Activated CD4-positive, CD25-positive, alpha-beta regulatory T cell treated with anti-CD3 and anti-CD28 coated beads, Interleukin-2, amount 50 U/mL, for 72 hours (primary cell): ENCODE measurements around the gene ALPK3.

Experiments
- DNase-seq: peaks from one replicate; pipeline ENCODE4 v3.0.0; 2021

ALPK3 gene, protein sequence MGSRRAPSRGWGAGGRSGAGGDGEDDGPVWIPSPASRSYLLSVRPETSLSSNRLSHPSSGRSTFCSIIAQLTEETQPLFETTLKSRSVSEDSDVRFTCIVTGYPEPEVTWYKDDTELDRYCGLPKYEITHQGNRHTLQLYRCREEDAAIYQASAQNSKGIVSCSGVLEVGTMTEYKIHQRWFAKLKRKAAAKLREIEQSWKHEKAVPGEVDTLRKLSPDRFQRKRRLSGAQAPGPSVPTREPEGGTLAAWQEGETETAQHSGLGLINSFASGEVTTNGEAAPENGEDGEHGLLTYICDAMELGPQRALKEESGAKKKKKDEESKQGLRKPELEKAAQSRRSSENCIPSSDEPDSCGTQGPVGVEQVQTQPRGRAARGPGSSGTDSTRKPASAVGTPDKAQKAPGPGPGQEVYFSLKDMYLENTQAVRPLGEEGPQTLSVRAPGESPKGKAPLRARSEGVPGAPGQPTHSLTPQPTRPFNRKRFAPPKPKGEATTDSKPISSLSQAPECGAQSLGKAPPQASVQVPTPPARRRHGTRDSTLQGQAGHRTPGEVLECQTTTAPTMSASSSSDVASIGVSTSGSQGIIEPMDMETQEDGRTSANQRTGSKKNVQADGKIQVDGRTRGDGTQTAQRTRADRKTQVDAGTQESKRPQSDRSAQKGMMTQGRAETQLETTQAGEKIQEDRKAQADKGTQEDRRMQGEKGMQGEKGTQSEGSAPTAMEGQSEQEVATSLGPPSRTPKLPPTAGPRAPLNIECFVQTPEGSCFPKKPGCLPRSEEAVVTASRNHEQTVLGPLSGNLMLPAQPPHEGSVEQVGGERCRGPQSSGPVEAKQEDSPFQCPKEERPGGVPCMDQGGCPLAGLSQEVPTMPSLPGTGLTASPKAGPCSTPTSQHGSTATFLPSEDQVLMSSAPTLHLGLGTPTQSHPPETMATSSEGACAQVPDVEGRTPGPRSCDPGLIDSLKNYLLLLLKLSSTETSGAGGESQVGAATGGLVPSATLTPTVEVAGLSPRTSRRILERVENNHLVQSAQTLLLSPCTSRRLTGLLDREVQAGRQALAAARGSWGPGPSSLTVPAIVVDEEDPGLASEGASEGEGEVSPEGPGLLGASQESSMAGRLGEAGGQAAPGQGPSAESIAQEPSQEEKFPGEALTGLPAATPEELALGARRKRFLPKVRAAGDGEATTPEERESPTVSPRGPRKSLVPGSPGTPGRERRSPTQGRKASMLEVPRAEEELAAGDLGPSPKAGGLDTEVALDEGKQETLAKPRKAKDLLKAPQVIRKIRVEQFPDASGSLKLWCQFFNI (N-terminal part only)

DNA sequence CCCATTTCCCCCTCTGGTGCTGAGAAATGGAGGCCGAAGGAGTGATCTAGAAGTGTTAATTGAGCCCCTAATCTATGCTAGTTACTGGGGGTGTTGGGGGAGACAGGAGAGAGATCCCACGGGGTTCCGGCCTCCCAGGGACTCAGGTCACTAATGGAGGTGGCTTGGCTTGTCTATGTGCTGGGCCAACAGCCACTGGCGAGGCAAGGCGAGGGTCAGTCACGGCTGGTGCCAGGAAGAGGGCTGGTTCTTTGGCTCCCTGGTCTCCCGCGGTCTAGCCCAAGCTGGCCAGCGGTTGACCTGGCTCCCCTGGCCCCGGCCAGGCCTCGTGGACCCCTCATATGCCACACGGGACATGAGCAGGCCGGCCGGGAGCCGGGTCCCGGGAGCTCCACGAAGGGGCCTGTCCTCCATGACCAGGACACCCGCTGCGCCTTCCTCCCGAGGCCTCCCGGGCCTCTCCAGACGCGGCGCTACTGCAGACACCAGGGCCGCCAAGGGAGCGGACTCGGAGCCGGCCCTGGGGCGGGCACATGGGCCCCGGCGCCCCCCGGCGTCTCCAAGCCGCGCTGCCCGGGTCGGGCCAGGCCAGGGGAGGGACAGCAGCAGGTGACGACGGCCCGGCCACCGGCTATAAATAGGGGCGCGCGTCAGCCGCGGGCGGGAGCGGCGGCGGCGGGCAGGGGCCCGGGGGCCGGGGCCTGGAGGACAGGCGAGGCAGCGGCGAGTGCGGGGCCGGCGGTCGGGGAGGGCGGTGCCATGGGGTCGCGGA, at the start of gene ALPK3:
Gene ALPK3 (plus strand): TSS at position 663 of the 772 bp plus-strand sequence. CDS start 97 bp downstream, at position 760.
- no peak for DNase-seq

DNA sequence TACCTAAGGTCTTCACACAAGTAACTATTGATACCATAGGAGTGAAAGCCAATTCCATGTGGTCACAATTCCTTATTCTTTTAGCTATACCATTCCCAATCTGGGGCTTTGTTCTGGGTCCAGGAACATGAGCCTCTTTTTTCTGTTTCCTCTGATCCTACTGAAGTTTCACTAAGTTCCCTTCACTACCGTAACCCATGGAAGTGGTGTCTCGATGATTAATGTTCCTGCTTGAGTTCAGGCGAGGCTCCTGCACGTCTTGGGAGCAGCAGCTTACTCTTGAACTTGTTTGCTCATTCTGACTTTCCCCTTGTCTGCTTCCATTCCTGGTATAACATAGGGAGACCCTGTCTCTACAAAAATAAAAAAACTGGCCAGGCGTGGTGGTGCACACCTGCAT, 45.1 kb upstream of the ALPK3 start:
- no peak for DNase-seq

DNA sequence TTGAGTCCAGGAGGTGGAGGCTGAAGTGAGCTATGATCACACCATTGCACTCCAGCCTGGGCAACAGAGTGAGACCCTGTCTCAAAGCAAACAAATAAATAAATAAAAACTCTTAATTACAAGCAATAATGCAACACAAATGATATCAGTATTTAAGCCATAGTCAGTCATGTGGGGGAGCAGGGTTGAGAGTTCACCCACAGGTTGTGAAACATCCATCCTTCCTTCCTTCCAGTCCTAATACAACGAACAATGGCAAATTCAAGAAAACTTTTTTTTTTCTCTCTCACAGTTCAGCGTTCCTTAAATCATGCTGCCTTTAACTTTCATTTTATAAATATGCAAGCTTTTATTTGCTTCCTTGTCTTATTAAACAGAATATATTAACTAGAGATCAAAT, 44.7 kb upstream of the ALPK3 start:
- no peak for DNase-seq

DNA sequence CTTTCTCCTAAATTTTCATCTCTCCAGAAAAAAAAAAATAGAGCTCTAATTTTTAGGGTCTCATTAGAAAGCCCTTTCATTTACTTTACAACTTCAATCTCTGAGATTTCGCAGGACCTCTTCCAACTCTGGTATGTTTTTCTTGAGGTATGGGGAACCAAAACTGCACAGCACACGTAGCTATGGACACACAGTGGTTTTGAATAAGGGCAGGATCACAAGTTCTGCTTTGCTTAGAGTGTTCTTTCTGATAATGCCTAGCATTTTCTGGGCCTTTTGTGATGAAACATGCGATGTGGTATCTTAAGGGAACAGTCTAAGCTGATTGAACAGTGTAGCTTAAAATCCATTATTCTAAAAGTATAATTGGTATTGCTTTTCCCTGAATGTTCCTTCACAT, 43.4 kb upstream of the ALPK3 start:
- DNase-seq = no peak

DNA sequence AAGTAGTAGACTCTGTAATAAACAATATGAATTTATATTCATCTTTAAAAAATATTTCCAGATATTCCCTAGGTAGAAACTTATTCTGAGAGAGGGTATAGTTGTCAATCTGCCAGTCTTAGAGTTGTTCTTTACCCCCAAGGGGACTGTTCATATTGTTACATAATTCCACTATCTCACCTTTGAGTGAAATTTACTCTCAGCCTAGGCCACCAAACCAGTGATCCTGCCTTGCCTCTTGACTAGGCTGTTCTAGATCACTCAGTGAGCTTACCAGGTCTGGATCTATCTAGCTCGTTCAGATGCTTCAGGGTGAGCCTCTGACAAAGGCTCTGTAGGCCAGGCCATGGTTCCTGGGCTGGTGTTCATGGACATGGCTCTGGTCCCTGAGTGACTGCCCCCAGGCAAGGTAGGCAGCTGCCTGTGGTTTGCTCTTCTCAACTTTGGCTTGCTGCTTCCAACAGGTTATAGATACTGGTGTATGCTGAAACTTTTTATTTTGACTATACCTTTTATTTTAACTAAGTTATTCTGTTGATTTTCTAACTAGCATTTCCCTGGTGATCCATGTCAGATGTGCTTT, 41.2 kb upstream of the ALPK3 start:
- DNase-seq = no peak

DNA sequence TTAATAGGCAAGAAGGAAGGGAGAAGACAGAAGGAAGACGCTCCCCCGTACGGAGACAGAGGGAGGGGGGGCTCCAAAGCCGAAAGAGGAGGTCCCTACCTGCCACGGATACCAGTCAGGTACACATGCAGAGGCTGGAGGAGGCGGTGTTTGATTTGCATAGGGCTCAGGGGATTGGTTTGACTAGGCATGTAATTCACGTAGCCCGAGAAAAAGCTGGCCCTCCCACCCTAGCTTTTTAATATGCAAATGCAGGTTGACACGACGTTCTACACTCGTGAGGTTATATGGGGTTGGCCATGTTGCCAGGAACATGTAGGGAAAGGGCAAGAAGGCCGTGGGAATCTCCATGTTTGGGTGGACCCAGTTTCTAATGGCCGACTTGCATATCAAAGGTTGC, 39.0 kb upstream of the ALPK3 start:
- DNase-seq = no peak

DNA sequence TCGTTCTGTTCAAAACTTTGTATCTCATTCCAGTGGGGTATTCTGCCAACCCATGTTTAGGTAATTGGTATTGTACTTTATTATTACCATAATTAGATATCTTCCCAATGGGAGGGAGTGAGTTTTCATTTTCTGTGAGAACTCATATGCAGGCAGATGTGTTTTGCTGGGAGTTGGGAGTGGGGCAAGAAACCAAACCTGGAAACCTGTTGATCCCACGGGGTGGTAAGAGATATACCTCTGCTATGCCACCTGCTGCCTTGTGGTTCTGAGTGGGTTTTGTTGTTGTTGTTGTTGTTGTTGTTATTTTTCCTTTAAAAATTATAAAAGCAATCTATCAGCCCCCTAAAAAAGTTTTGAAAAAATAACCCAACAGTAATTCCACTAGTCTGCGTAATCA, 36.7 kb upstream of the ALPK3 start:
- DNase-seq = no peak

DNA sequence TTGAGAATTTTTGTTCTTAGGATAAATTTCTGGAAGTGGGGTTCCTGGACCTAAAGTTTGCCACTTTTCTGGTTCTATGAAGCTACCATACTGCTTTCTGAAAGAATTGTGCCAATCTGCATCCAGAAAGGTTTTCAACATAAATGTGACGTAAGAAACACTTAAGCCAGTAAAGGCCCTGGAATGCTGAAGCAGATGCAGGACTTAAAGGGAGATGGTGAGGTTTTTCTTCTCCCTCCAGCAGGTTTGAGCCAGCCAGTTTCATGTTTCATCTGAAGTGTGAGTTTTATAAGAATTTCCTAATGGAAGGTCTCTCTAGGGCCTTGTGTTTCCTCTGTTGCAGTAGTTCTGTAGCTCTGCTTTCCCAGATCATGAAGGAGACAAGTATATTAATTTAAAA, 35.7 kb upstream of the ALPK3 start:
- no peak for DNase-seq

DNA sequence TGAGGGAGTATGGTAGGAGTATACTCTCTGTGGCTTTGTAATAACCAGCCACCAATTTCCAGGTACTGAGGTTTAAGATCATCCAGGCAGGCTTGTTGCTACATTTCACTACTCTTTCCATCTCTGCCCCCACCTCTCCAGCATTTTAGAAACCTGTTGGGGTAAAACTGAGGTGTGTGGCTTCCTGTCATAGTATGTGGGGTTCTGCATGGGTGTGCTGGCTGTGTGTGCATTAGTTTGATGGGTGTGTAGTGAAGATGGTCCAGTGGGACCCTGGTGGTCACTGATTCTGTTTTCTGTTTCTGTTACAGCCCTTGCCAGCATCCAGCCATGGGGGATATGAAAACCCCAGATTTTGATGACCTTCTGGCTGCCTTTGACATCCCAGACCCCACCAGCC, 34.8 kb upstream of the ALPK3 start:
- DNase-seq = no peak

DNA sequence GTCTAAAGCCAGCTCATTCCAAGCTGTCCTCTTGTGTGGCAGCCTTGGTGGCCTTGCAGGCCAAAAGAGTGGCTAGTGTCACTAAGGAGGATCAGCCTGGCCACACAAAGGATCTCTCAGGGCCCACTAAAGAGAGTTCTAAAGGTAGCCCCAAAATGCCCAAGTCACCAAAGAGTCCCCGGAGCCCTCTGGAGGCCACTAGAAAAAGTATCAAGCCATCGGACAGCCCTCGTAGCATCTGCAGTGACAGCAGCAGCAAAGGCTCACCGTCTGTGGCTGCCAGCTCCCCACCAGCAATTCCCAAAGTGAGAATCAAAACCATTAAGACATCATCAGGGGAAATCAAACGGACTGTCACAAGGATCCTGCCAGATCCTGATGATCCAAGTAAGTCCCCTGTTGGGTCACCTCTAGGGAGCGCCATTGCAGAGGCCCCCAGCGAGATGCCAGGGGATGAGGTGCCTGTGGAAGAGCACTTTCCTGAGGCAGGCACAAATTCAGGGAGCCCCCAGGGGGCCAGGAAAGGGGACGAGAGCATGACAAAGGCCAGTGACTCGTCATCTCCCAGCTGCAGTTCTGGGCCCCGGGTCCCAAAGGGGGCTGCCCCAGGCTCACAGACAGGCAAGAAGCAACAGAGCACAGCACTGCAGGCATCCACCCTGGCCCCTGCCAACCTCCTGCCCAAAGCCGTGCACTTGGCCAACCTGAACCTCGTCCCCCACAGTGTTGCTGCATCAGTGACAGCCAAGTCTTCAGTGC, 33.5 kb upstream of the ALPK3 start:
- DNase-seq = no peak

DNA sequence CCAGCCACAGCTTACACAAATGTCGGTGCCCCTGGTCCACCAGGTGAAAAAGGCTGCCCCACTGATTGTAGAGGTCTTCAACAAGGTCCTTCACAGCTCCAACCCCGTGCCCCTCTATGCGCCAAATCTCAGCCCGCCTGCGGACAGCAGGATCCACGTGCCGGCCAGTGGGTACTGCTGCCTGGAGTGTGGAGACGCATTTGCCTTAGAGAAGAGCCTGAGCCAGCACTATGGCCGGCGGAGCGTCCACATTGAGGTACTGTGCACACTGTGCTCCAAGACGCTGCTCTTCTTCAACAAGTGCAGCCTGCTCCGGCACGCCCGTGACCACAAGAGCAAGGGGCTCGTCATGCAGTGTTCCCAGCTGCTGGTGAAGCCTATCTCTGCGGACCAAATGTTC, 32.9 kb upstream of the ALPK3 start:
- no peak for DNase-seq

DNA sequence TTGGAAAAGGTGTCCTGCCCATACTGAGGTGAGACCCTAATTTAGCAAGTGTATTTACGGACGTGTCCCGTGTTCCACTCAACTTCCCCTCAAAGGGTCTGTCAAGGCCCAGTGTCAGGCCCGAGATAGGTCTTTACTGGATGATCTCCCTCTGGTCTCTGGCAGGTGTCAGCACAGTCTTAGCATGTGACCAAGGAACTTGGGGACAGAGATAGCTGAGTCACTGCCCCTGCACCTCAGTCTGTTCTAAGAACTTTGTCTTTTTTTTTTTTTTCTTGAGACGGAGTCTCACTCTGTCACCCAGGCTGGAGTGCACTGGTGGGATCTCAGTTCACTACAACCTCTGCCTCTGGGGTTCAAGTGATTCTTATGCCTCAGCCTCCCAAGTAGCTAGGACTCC, 32.1 kb upstream of the ALPK3 start:
- DNase-seq = no peak

DNA sequence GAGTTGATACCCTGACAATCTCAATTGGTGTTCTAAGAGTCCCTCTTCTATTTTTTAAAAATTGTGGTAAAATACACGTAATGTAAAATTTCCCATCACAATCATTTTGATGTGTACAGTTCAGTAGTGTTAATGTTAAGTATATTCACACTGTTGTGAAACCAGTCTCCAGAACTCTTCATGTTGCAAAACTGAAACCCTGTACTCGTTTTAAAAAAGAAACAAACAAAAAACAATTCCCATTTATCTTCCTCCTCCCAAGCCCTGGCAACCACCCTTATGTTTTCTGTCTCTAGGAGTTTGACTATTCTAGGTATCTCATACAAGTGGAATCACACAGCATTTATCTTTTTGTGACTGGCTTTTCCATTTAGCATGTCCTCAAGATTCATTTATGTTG, 28.7 kb upstream of the ALPK3 start:
- DNase-seq = no peak

DNA sequence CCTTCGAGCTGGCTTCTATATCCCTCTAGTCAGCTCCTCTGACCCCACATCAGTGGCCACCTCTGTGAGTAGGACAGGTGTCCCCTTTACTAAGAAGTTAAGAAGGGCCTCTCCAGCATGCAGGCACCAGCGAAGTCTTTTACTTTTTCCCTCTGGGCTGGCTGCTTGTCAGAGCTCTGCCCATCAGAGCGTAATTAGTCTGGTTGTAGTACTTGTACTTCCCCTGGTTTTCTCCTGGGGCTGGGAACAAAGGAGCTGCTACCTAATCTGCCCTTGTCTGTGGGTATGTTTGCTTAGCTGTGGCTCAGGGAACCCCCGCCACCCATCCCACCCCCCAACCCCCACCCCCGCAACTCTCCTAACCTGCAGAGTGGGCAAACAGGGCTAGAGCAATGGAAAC, 27.4 kb upstream of the ALPK3 start:
- no peak for DNase-seq

DNA sequence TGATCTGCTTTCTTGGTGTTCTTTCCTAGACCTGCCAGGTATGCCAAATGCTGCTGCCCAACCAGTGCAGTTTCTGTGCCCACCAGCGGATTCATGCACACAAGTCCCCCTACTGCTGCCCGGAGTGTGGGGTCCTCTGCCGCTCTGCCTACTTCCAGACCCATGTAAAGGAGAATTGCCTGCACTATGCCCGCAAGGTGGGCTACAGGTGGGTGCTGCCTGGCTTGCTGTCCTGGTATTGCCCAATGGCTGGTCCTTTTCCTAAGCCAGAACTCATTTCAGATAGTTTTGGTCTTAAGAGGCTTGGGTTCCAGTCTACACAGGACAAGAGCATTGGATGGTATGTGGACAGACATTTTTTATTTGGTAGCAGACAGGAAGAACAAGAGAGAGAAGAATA, 26.5 kb upstream of the ALPK3 start:
- no peak for DNase-seq

DNA sequence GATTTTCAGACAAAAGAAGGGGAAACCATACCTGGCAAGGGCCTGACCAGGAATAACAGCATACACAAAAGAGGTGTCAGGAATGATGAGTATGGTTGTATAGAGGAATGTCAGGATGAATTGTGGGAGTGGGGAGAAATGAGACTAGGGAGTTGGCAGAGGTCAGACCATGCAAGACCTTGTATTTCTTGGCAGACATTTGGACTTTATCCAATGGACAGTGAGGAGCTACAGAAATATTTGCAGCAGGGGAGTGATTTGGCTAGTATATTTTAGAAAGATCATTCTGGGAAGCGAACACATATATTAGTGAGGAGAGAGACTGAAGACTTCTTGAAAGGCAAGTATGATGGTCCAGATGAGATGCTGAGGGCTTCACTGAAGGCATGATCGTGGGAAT, 25.4 kb upstream of the ALPK3 start:
- no peak for DNase-seq

DNA sequence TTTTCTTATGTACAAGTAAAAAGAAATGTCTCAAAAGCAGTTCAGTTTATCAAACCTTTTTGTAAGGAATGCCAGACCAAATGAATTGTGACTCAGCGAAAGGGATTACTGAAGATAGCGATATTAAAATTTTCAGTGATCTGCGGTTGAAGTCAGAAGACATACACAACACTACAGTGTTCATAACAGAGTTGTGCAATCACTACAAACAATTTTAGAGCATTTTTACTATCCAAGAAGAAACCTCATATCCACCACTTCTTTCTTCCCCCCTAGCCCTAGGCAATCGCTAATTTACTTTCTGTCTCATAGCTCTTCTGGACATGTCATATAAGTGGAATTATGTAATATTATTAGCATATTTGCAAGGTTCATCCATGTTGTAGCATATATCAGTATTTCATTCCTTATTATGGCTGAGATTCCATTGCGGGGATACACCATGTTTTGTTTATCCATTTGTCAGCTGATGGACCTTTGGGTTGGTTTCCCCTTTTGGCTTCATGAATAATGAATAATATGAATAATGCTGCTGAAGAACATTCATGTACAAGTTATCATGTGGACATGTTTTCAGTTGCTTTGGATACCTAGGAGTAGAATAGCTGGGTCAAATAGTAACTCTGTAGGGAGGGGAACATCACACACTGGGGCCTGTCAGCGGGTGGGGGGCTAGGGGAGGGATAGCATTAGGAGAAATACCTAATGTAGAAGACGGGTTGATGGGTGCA, 23.6 kb upstream of the ALPK3 start:
- no peak for DNase-seq

DNA sequence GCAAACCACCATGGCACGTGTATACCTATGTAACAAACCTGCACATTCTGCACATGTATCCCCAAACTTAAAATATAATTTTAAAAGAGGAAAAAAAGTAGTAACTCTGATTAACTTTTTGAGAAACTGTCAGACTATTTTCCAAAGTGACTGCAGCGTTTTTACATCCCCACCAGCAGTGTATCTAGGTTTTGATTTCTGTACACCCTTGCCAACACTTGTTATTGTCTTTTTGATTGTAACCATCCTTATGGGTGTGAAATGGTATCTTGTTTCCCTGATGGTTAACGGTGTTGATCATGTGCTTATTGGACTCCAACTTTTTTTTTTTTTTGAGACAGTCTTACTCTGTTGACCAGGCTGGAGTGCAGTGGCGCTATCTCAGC, 23.0 kb upstream of the ALPK3 start:
- no peak for DNase-seq

DNA sequence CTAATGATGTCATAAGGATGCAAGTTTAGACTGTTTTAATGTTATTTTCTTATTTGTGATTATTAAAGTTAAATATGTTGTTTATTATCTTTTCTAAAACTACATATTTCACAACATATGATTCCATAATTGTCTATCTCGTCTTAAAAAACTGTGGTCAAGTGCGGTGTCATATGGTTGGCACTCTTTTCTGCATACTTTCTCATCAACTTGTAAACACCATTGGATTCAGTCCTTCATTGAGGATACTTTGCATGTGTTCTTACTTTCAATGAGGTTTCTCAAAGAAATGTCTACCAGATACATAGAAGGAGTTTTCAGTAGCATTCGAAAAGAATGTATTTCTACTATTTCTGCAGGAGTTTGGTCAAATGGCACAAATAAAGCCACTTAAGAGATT, 22.0 kb upstream of the ALPK3 start:
- no peak for DNase-seq

DNA sequence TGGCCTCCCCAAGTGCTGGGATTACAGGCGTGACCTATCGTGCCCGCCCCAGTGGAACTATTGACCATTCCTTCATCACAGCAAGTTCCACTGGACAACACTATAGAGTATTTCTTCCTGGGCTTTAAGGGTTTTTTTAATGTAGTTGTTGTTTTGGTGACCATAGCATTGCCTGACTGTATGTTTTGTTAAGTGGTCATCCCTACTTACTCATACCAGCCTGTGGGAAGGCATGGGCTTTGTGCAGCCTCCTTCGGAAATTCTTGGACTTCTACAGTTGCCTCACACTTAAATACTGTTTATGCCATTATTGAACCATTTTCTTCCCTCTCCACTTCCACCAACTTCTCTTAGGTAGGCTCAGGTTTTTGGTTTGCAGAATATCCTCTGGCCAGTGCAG, 19.9 kb upstream of the ALPK3 start:
- no peak for DNase-seq

DNA sequence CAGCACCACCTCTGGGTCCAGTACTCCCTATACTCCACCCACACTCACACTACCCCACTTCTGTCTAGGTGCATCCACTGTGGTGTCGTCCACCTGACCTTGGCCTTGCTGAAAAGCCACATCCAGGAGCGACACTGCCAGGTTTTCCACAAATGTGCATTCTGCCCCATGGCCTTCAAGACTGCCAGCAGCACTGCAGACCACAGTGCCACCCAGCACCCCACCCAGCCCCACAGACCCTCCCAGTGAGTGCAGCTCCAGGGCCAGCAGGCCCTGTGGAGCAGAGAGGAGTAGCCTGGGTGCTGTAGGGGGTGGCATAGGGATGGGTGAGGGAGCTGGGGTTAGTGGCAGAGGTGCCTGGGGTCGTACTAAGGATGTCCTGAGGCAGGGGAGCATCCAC, 19.4 kb upstream of the ALPK3 start:
- DNase-seq = no peak
